AG09309 (cell line): ENCODE results near the gene OLFM4.

Experiments used
- DNase-seq: peaks from one replicate; pipeline ENCODE4 v3.0.0-alpha.2; 2010; ENCODE audit warnings: low read depth
- H3K4me3 ChIP-seq: 2 replicates; pipeline ENCODE4 v1.5.1; 2011; ENCODE audit warnings: mild to moderate bottlenecking, low read depth, low read length, moderate library complexity; ENCODE audit not compliant: control insufficient read depth
- TF ChIP-seq, protein P1 (sequence below): IDR thresholded peaks from 2 replicates; pipeline ENCODE4 v1.5.1; 2011; ENCODE audit warnings: mild to moderate bottlenecking, low read depth, low read length, inconsistent platforms; ENCODE audit not compliant: insufficient read depth, control insufficient read depth; ENCODE audit errors: missing control alignments

Gene OLFM4, protein sequence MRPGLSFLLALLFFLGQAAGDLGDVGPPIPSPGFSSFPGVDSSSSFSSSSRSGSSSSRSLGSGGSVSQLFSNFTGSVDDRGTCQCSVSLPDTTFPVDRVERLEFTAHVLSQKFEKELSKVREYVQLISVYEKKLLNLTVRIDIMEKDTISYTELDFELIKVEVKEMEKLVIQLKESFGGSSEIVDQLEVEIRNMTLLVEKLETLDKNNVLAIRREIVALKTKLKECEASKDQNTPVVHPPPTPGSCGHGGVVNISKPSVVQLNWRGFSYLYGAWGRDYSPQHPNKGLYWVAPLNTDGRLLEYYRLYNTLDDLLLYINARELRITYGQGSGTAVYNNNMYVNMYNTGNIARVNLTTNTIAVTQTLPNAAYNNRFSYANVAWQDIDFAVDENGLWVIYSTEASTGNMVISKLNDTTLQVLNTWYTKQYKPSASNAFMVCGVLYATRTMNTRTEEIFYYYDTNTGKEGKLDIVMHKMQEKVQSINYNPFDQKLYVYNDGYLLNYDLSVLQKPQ

GRCh38 chr13:53028637-53029203, at the start of gene OLFM4:
Gene OLFM4 (plus strand): TSS chr13:53028813. CDS start chr13:53028837, 24 bp downstream.
- TF ChIP-seq, protein P1, sequence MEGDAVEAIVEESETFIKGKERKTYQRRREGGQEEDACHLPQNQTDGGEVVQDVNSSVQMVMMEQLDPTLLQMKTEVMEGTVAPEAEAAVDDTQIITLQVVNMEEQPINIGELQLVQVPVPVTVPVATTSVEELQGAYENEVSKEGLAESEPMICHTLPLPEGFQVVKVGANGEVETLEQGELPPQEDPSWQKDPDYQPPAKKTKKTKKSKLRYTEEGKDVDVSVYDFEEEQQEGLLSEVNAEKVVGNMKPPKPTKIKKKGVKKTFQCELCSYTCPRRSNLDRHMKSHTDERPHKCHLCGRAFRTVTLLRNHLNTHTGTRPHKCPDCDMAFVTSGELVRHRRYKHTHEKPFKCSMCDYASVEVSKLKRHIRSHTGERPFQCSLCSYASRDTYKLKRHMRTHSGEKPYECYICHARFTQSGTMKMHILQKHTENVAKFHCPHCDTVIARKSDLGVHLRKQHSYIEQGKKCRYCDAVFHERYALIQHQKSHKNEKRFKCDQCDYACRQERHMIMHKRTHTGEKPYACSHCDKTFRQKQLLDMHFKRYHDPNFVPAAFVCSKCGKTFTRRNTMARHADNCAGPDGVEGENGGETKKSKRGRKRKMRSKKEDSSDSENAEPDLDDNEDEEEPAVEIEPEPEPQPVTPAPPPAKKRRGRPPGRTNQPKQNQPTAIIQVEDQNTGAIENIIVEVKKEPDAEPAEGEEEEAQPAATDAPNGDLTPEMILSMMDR: no peak
- DNase-seq: no peak
- no peak within 1 kb of the TSS for H3K4me3 ChIP-seq

GRCh38 chr13:52978989-52979388, 49.6 kb upstream of the OLFM4 start:
- TF ChIP-seq, protein P1: no peak
- DNase-seq: no peak

DNA sequence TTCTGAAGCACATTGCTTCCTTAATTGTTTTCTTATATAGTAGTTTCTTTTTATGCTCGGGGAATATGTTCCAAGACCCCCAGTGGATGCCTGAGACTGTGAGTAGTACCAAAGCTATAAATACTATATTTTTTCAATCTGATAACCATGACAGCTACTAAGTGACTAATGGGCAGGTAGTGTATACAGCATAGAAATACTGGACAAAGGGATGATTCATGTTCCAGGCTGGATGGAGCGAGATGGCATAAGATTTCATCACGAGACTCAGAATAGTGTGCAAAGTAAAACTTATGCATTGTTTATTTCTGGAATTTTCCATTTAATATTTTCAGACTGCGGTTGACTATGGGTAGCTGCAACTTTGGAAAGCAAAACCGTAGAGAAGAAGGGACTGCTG, 47.9 kb upstream of the OLFM4 start:
- TF ChIP-seq, protein P1: no peak
- no peak overlapping the region for H3K4me3 ChIP-seq
- DNase-seq: no peak

More at GRCh38 chr13:52978989-52979388, 49.6 kb upstream of the OLFM4 start:
- H3K4me3 ChIP-seq: no peak overlapping the region

GRCh38 chr13:52983836-52984235, 44.8 kb upstream of the OLFM4 start:
- H3K4me3 ChIP-seq: no peak overlapping the region
- TF ChIP-seq, protein P1: no peak
- DNase-seq: no peak

DNA sequence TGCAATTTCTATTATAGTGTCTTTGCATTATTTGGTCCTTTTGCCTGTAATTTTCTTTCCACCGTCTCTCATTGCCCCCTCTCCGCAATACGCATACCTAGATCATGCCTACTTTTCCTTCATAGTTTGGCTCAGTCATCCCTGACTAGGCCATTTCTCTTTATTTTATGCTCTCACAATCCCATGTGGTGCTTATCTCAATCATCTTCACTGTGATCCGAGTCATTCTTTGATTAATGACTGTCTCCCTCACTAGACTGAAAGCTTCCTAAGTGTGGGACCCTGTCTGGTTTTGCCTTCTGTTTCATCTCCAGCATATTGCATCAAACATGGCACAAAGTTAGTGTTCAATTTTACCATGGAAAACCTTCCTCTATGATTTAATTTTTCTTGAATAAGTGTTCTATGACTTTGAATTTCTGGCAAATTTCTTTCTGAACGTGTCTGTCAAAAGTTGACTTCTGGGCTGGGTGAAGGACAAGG, 43.7 kb upstream of the OLFM4 start:
- TF ChIP-seq, protein P1: no peak
- no peak for DNase-seq

DNA sequence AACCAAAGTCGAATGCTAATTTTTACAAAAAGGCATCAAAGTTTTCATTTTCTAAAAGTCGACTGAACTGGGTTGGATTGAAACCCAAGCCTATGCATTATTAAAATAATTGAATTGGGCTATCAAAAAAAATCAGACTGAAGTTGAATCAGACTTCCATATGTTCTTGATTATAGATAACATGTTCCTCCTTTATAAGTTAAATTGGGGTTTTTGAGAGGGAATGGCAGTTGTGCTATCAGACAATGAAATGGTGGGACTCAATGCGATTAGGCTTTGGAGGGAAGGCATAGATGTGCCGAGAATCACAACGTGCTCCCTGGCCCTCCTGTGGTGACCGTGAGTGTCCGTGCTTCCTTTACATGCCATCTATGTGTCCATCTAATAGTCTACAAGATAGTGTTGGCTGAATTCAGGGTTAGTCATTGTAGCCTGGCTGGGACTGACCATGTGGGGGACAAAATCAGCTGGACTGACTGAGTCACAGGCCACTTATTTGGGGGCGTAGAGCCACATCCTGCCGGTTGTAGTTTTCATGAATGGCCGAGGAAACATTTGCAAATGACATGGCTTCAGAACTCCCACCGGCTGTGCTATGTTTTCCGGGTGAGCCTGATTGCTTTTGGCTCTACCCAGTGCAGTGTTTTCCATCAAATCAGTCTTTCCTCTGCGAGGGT, 37.1 kb upstream of the OLFM4 start:
- TF ChIP-seq, protein P1: no peak
- H3K4me3 ChIP-seq: no peak overlapping the region
- DNase-seq: no peak

More for the DNA sequence above, 43.7 kb upstream of the OLFM4 start:
- H3K4me3 ChIP-seq: no peak overlapping the region
